Spleen (tissue), 11 donors: Measurements from ENCODE around the gene TBX10. TPM values are rescaled to one million over a fixed set of nuclear protein-coding genes. Genes with fewer than 3 reads are reported as not detected.

Experiments
- DNase-seq: peaks from one replicate; pipeline ENCODE4 v3.0.0-alpha.2; 2020
- H3K27ac ChIP-seq, 8 donors: fragments of 200-600 bp; sonication (generic) in 7 of 8; 1 replicate in 4 of 8; 2 replicates in 4 of 8; pipeline versions ENCODE4 v1.5.0 to v1.8.0; 2016 to 2021; ENCODE audit warnings: inconsistent platforms in 4 of 8, mild to moderate bottlenecking in 4 of 8, moderate library complexity in 1 of 8
- H3K27me3 ChIP-seq, 7 donors: fragments of 200-600 bp; sonication (generic) in 6 of 7; replicated peaks in 1 of 7; 1 replicate in 4 of 7; 2 replicates in 3 of 7; pipeline versions ENCODE4 v1.5.0 to v1.8.0; 2016 to 2021; ENCODE audit warnings: inconsistent platforms in 3 of 7, mild to moderate bottlenecking in 1 of 7
- H3K36me3 ChIP-seq, 6 donors: fragments of 200-600 bp; sonication (generic) in 5 of 6; 1 replicate in 4 of 6; 2 replicates in 2 of 6; pipeline versions ENCODE4 v1.5.0 to v1.8.0; 2016 to 2021; ENCODE audit warnings: inconsistent platforms in 2 of 6
- H3K4me1 ChIP-seq, 6 donors: fragments of 200-600 bp; sonication (generic) in 5 of 6; 1 replicate in 3 of 6; 2 replicates in 3 of 6; pipeline versions ENCODE4 v1.5.0 to v1.8.0; 2016 to 2021; ENCODE audit warnings: inconsistent platforms in 3 of 6
- H3K4me3 ChIP-seq, 8 donors: fragments of 200-600 bp; sonication (generic) in 7 of 8; 1 replicate in 4 of 8; 2 replicates in 4 of 8; pipeline versions ENCODE4 v1.5.0 to v1.8.0; 2016 to 2021; ENCODE audit warnings: inconsistent platforms in 4 of 8, mild to moderate bottlenecking in 4 of 8, moderate library complexity in 2 of 8
- H3K9me3 ChIP-seq, 8 donors: fragments of 200-600 bp; sonication (generic) in 7 of 8; 1 replicate in 4 of 8; 2 replicates in 4 of 8; pipeline versions ENCODE4 v1.5.0 to v1.8.0; 2016 to 2021; ENCODE audit warnings: inconsistent platforms in 4 of 8
- CTCF ChIP-seq, 11 experiments: fragments of 200-600 bp in 7 of 11; fragments of 450-650 bp in 4 of 11; sonication (generic) in 4 of 11; IDR thresholded peaks in 8 of 11; conservative IDR thresholded peaks in 3 of 11; 1 replicate in 7 of 11; 2 replicates in 4 of 11; pipeline versions ENCODE4 v1.4.0 to v1.8.0; 2016 to 2021; ENCODE audit warnings: antibody characterized with exemption in 11 of 11, inconsistent platforms in 4 of 11, mild to moderate bottlenecking in 1 of 11
- POLR2A ChIP-seq, 3 donors: fragments of 450-650 bp; IDR thresholded peaks; one replicate each; pipeline ENCODE4 v1.5.1; 2017; ENCODE audit warnings: antibody characterized with exemption in 3 of 3, mild to moderate bottlenecking in 1 of 3
- POLR2AphosphoS5 ChIP-seq, 3 donors: sonication (generic); formaldehyde crosslinking; IDR thresholded peaks; one replicate each; pipeline ENCODE4 v1.5.1; 2017; ENCODE audit warnings: antibody characterized with exemption in 3 of 3
- WGBS, 5 donors: extraction: QIAGEN DNeasy Blood & Tissue Kit in 3 of 5; methylation state at CpG; one replicate each; pipeline versions ENCODE4 v1.1.5 to v1.1.7; 2013 to 2018; 5-methylcytosine and 5-hydroxymethylcytosine counted together
- intact Hi-C: fragments of 100-400 bp; cut with DNase I; formaldehyde crosslinking; loops from one replicate; pipeline ENCODE4 v1.15.0; 2023; ENCODE audit warnings: low total_unique reads
- polyA plus RNA-seq, 3 donors: library from polyadenylated mRNA; stranded (reverse); fragments of 200-250 nt; gene quantifications; one replicate each; pipeline ENCODE4 v1.2.1, GENCODE V29; 2013
- total RNA-seq, 7 donors: library from RNA; depleted of rRNA in 3 of 7; stranded (reverse); fragments of >200 nt in 3 of 7; fragmentation: NEBNext Ultra II Directional in 4 of 7; extraction: Animal tissue kit (Norgen Biotek cat#: 25700) in 4 of 7; gene quantifications; one replicate each; pipeline versions ENCODE4 v1.1.0 to v1.2.1, GENCODE V29; 2016 to 2021
- donor health status: healthy with polysubstance abuse.
- donor health status: DM: no; HTN: no; CAD: no; lungs with moderate emphysema.
- donor health status: DM: no; HTN: no; CAD: no.
- donor health status: Bipolar disorder and iron deficiency.
- donor health status: healthy.
- donor health status: DM: no; HTN: no; CAD: no.
- donor health status: DM: yes; HTN: yes; CAD: no.

The TBX10 gene
- total and polyA plus RNA-seq, 10 donors, result 0.08 TPM; not detected in 9

GRCh38 chr11:67610302-67610868 lies 29.2 kb downstream of the TBX10 start:
- H3K27ac ChIP-seq, result no peak overlapping the region
- H3K9me3 ChIP-seq, result no peaks in the 10 kb centered on the region
- peaks cover 23 to 68% (median 49%) of the 10 kb centered on the region in 6 donors for H3K4me1 ChIP-seq
- intact Hi-C loops, result no loop called here
- DNase-seq, result no peak
- H3K4me3 ChIP-seq, result no peak overlapping the region
- TF ChIP-seq POLR2A (IDR thresholded peaks at IDR 0.05) (no peak), POLR2AphosphoS5 (IDR thresholded peaks at IDR 0.05) (no peak)
- H3K36me3 ChIP-seq, result peaks cover 0 to 53% (median 46%) of the 10 kb centered on the region in 6 donors
- WGBS, 5 donors, result 90 to 95% (median 92%) methylated on average over 14 to 15 of the region's 15 CpGs
- peaks cover 0 to 7% (median 0%) of the 10 kb centered on the region in 7 donors for H3K27me3 ChIP-seq

GRCh38 chr11:67609316-67609715 lies 30.2 kb downstream of the TBX10 start:
- 90 to 98% (median 92%) methylated on average over 10 of the region's 10 CpGs for WGBS, 5 donors
- TF ChIP-seq POLR2A (IDR thresholded peaks at IDR 0.05) (no peak), CTCF (IDR thresholded peaks at IDR 0.05 in 8 of 11, conservative IDR thresholded peaks at IDR 0.05 in 3 of 11) (no peak), POLR2AphosphoS5 (IDR thresholded peaks at IDR 0.05) (no peak)
- intact Hi-C loops, result no loop called here

GRCh38 chr11:67608486-67608885 lies 31.1 kb downstream of the TBX10 start:
- Histone ChIP-seq H3K27me3 (peaks cover 0 to 3% (median 0%) of the 10 kb centered on the region in 7 donors), H3K36me3 (peaks cover 0 to 53% (median 46%) of the 10 kb centered on the region in 6 donors), H3K27ac (no peak overlapping the region), H3K4me1 (peaks cover 14 to 49% (median 30%) of the 10 kb centered on the region in 6 donors), H3K9me3 (no peaks in the 10 kb centered on the region), H3K4me3 (no peak overlapping the region)
- no peak for DNase-seq
- intact Hi-C loops, result no loop called here
- 93 to 98% (median 96%) methylated on average over 7 to 8 of the region's 8 CpGs for WGBS, 5 donors
- TF ChIP-seq POLR2AphosphoS5 (IDR thresholded peaks at IDR 0.05), result no peak
- no peak for TF ChIP-seq POLR2A (IDR thresholded peaks at IDR 0.05)
- TF ChIP-seq CTCF (IDR thresholded peaks at IDR 0.05 in 8 of 11, conservative IDR thresholded peaks at IDR 0.05 in 3 of 11), result no peak

More at GRCh38 chr11:67609316-67609715, 30.2 kb downstream of the TBX10 start:
- no peaks in the 10 kb centered on the region for H3K9me3 ChIP-seq
- peaks cover 0 to 53% (median 46%) of the 10 kb centered on the region in 6 donors for H3K36me3 ChIP-seq
- peaks cover 0 to 3% (median 0%) of the 10 kb centered on the region in 7 donors for H3K27me3 ChIP-seq
- H3K27ac ChIP-seq, result no peak overlapping the region
- DNase-seq, result no peak
- H3K4me3 ChIP-seq, result no peak overlapping the region
- peaks cover 18 to 58% (median 39%) of the 10 kb centered on the region in 6 donors for H3K4me1 ChIP-seq

- Histone ChIP-seq H3K4me1 (peaks cover 14 to 40% (median 25%) of the 10 kb centered on the region in 6 donors), H3K27ac (peak overlapping the region in 4 of 8 donors; percentile 89 to 92 (median 90)), H3K9me3 (no peaks in the 10 kb centered on the region), H3K4me3 (peak overlapping the region; percentile 83 to 100 (median 96)), H3K27me3 (peaks cover 0 to 3% (median 0%) of the 10 kb centered on the region in 7 donors), H3K36me3 (peaks cover 0 to 44% (median 41%) of the 10 kb centered on the region in 6 donors)
- DNase-seq, result no peak
- no peak for TF ChIP-seq POLR2AphosphoS5 (IDR thresholded peaks at IDR 0.05)
- no peak for TF ChIP-seq POLR2A (IDR thresholded peaks at IDR 0.05)
- TF ChIP-seq CTCF (IDR thresholded peaks at IDR 0.05 in 8 of 11, conservative IDR thresholded peaks at IDR 0.05 in 3 of 11), result no peak
- intact Hi-C loops, result no loop called here
- 54 to 70% (median 60%) methylated on average over 8 to 9 of the region's 9 CpGs for WGBS, 5 donors
These were observed 32.1 kb downstream of the TBX10 start for GRCh38 chr11:67607507-67607906.
